ENCODE measurements around the gene WDR20. TPM values are rescaled to one million over a fixed set of nuclear protein-coding genes. Genes with fewer than 3 reads are reported as not detected.

The WDR20 gene
- polyA plus RNA-seq, 1 donor (not counting 4 experiments of a cell fraction or from before 2014, with no cell fraction given): 24.5 TPM

DNA sequence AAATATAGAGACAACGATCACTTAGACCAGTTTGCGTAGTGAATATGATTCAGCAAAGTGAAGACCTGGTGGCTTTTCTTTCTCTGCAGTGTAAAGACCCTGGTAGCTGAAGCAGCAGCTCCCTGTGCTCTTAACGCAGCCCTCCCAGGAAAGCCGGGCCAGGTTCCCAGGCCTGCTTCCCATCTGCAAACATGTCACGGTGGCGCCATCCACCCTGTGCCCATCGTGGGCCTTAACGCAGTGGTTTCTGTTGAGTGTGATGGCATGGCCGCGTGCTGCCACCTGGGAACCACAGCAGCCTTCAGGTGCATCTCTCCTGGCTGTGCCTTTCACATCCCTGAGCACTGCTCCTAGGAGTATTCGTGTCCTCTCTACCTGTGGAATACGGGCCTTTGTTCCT is 71.5 kb downstream of the WDR20 start:
- Histone ChIP-seq H3K36me3 (ENCODE audit: control insufficient read depth in 2 of 2, extremely low read depth in 1 of 2, insufficient read depth in 2 of 2, low read length in 2 of 2) (peaks cover 10 to 17% of the 10 kb centered on the region in 2 experiments), H3K4me3 (ENCODE audit: control insufficient read depth in 2 of 3, extremely low read depth in 1 of 3, insufficient read depth in 2 of 3, low read depth in 1 of 3, low read length in 3 of 3) (no peak overlapping the region), H3K79me2 (ENCODE audit: control insufficient read depth, insufficient read depth, low read length) (peaks cover 9% of the 10 kb centered on the region), H3K27me3 (ENCODE audit: control insufficient read depth, extremely low read depth, insufficient read depth, low read length) (no peaks in the 10 kb centered on the region), H3K4me1 (ENCODE audit: control insufficient read depth, extremely low read depth, insufficient read depth, low read length) (no peaks in the 10 kb centered on the region), H3K27ac (ENCODE audit: control insufficient read depth, insufficient read depth, low read length) (no peak overlapping the region), H3K9me1 (ENCODE audit: control insufficient read depth, extremely low read depth, insufficient read depth, low read length) (no peaks in the 10 kb centered on the region), H3K9me3 (ENCODE audit: control insufficient read depth, low read depth, low read length) (no peaks in the 10 kb centered on the region), H4K20me1 (ENCODE audit: control insufficient read depth, extremely low read depth, insufficient read depth, low read length) (no peaks in the 10 kb centered on the region), H3K9ac (ENCODE audit: control insufficient read depth, extremely low read depth, insufficient read depth, low read length) (no peak overlapping the region), H2AFZ (ENCODE audit: control insufficient read depth, low read length) (no peak overlapping the region), H3K4me2 (ENCODE audit: control insufficient read depth, extremely low read depth, insufficient read depth, low read depth, low read length) (no peak overlapping the region)
- no peak for TF ChIP-seq EZH2 (IDR thresholded peaks at IDR 0.05; ENCODE audit: low read length)
- TF ChIP-seq, protein P1, sequence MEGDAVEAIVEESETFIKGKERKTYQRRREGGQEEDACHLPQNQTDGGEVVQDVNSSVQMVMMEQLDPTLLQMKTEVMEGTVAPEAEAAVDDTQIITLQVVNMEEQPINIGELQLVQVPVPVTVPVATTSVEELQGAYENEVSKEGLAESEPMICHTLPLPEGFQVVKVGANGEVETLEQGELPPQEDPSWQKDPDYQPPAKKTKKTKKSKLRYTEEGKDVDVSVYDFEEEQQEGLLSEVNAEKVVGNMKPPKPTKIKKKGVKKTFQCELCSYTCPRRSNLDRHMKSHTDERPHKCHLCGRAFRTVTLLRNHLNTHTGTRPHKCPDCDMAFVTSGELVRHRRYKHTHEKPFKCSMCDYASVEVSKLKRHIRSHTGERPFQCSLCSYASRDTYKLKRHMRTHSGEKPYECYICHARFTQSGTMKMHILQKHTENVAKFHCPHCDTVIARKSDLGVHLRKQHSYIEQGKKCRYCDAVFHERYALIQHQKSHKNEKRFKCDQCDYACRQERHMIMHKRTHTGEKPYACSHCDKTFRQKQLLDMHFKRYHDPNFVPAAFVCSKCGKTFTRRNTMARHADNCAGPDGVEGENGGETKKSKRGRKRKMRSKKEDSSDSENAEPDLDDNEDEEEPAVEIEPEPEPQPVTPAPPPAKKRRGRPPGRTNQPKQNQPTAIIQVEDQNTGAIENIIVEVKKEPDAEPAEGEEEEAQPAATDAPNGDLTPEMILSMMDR (optimal IDR thresholded peaks at IDR 0.05 in 1 of 3, IDR thresholded peaks at IDR 0.05 in 1 of 3, conservative IDR thresholded peaks at IDR 0.05 in 1 of 3; ENCODE audit: extremely low read depth in 1 of 3, insufficient read depth in 2 of 3, low read length in 3 of 3): no peak
- dilution Hi-C loops (cut with MboI; ENCODE audit: extremely low pct_ligation_motif_present, low sequenced_read_pairs): no loop called here
- DNase-seq (ENCODE audit: low read depth, low spot score): no peak
- FAIRE-seq: no peak

DNA sequence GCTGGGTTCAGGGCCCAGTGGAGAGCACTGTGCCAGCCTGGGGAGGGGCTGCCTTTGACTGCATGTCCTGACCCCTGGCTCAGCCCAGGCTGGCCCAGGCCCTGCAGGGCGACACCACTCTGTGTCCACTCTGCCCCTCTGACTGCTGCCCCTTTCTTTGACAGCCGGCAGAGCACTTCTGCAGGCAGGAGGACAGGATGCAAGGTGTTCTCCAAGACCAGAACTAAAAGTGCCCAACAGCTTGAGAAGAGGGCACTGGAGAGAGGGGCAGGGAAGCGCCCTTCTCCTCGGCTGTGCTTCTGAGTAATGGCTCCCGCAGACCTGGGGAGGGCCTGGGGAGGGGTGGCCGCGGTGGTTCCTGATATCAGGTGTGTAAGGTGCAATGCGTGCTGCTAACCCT is 72.7 kb downstream of the WDR20 start:
- FAIRE-seq (no peak), DNase-seq (ENCODE audit: low read depth, low spot score) (no peak)
- Histone ChIP-seq H4K20me1 (ENCODE audit: control insufficient read depth, extremely low read depth, insufficient read depth, low read length) (no peaks in the 10 kb centered on the region), H3K36me3 (ENCODE audit: control insufficient read depth in 2 of 2, extremely low read depth in 1 of 2, insufficient read depth in 2 of 2, low read length in 2 of 2) (peaks cover 14 to 17% of the 10 kb centered on the region in 2 experiments), H2AFZ (ENCODE audit: control insufficient read depth, low read length) (no peak overlapping the region), H3K9me1 (ENCODE audit: control insufficient read depth, extremely low read depth, insufficient read depth, low read length) (no peaks in the 10 kb centered on the region), H3K27me3 (ENCODE audit: control insufficient read depth, extremely low read depth, insufficient read depth, low read length) (no peaks in the 10 kb centered on the region), H3K9ac (ENCODE audit: control insufficient read depth, extremely low read depth, insufficient read depth, low read length) (no peak overlapping the region), H3K4me3 (ENCODE audit: control insufficient read depth in 2 of 3, extremely low read depth in 1 of 3, insufficient read depth in 2 of 3, low read depth in 1 of 3, low read length in 3 of 3) (no peak overlapping the region), H3K9me3 (ENCODE audit: control insufficient read depth, low read depth, low read length) (no peaks in the 10 kb centered on the region), H3K27ac (ENCODE audit: control insufficient read depth, insufficient read depth, low read length) (no peak overlapping the region), H3K4me1 (ENCODE audit: control insufficient read depth, extremely low read depth, insufficient read depth, low read length) (no peaks in the 10 kb centered on the region), H3K4me2 (ENCODE audit: control insufficient read depth, extremely low read depth, insufficient read depth, low read depth, low read length) (no peak overlapping the region), H3K79me2 (ENCODE audit: control insufficient read depth, insufficient read depth, low read length) (peaks cover 9% of the 10 kb centered on the region)
- no peak for TF ChIP-seq EZH2 (IDR thresholded peaks at IDR 0.05; ENCODE audit: low read length)
- TF ChIP-seq, protein P1 (optimal IDR thresholded peaks at IDR 0.05 in 1 of 3, IDR thresholded peaks at IDR 0.05 in 1 of 3, conservative IDR thresholded peaks at IDR 0.05 in 1 of 3; ENCODE audit: extremely low read depth in 1 of 3, insufficient read depth in 2 of 3, low read length in 3 of 3): no peak
- dilution Hi-C loops (cut with MboI; ENCODE audit: extremely low pct_ligation_motif_present, low sequenced_read_pairs): no loop called here
